ENCODE results near the gene NPBWR2.
"Not testable (repeated sequence)": the region's sequence is repeated elsewhere in the genome, so short reads cannot be mapped to it uniquely, and the experiment has no call there.

NPBWR2 gene

GRCh38 chr20:64121586-64121985 lies 14.2 kb upstream of the NPBWR2 start:
- TF ChIP-seq CTCF (conservative IDR thresholded peaks at IDR 0.05; ENCODE audit: low read depth, low read length), result no peak
- H3K4me3 ChIP-seq (ENCODE audit: low read length), result no peak overlapping the region
- DNase-seq (ENCODE audit: low read depth), result no peak

- DNase-seq (ENCODE audit: low read depth), result no peak
- no peak overlapping the region for H3K4me3 ChIP-seq (ENCODE audit: low read length)
- no peak for TF ChIP-seq CTCF (conservative IDR thresholded peaks at IDR 0.05; ENCODE audit: low read depth, low read length)
Observed at GRCh38 chr20:64119681-64120341, 12.4 kb upstream of the NPBWR2 start.

- TF ChIP-seq CTCF (conservative IDR thresholded peaks at IDR 0.05; ENCODE audit: low read depth, low read length), result no peak
- DNase-seq (ENCODE audit: low read depth), result no peak
- H3K4me3 ChIP-seq (ENCODE audit: low read length), result no peak overlapping the region
Observed at GRCh38 chr20:64119301-64119680, 11.9 kb upstream of the NPBWR2 start.

GRCh38 chr20:64117432-64117777 lies 10.0 kb upstream of the NPBWR2 start:
- not testable (repeated sequence) for DNase-seq (ENCODE audit: low read depth); H3K4me3 ChIP-seq (ENCODE audit: low read length)

- no peak for TF ChIP-seq CTCF (conservative IDR thresholded peaks at IDR 0.05; ENCODE audit: low read depth, low read length)
- no peak overlapping the region for H3K4me3 ChIP-seq (ENCODE audit: low read length)
- no peak for DNase-seq (ENCODE audit: low read depth)
Observed at GRCh38 chr20:64116541-64117431, 9.4 kb upstream of the NPBWR2 start.

- no peak for DNase-seq (ENCODE audit: low read depth)
- TF ChIP-seq CTCF (conservative IDR thresholded peaks at IDR 0.05; ENCODE audit: low read depth, low read length), result no peak
- H3K4me3 ChIP-seq (ENCODE audit: low read length), result no peak overlapping the region
Observed at GRCh38 chr20:64116016-64116415, 8.7 kb upstream of the NPBWR2 start.

- no peak for TF ChIP-seq CTCF (conservative IDR thresholded peaks at IDR 0.05; ENCODE audit: low read depth, low read length)
- no peak overlapping the region for H3K4me3 ChIP-seq (ENCODE audit: low read length)
- DNase-seq (ENCODE audit: low read depth), result no peak
Observed at GRCh38 chr20:64115171-64115911, 8.0 kb upstream of the NPBWR2 start.
